Measurements from ENCODE around the gene LMX1A. TPM values are rescaled to one million over a fixed set of nuclear protein-coding genes. Genes with fewer than 3 reads are reported as not detected.

Gene LMX1A
- total RNA-seq, 4 donors from 2014 or later: 0.29 to 0.33 TPM; not detected in 2

DNA sequence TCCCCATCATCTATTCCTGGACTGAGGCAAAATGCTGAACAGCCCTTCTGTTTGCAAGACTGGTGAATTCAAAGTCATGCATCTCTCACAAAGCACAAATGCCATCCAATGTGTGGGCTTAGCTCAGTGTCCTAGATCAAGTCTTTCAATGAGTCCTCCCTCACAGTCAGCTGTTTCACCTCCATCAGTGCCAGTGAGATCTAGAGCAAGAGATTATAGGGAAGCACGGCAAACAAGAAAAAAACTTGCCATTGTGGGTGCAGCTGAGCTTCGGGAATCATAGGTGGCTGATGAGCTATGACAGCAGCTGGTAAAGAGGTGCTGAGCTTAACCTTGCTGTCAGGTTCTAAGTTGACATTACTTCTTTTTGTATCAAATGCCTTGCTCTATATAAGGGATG lies 130.2 kb downstream of the LMX1A start:
- no peaks in the 10 kb centered on the region for H3K9me3 ChIP-seq
- no peak overlapping the region for H3K27ac ChIP-seq
- 80 to 88% methylated on average over 2 of the region's 2 CpGs for WGBS, 2 donors
- no peak for DNase-seq
- no peaks in the 10 kb centered on the region for H3K36me3 ChIP-seq
- H3K27me3 ChIP-seq: no peaks in the 10 kb centered on the region
- TF ChIP-seq, protein P1, sequence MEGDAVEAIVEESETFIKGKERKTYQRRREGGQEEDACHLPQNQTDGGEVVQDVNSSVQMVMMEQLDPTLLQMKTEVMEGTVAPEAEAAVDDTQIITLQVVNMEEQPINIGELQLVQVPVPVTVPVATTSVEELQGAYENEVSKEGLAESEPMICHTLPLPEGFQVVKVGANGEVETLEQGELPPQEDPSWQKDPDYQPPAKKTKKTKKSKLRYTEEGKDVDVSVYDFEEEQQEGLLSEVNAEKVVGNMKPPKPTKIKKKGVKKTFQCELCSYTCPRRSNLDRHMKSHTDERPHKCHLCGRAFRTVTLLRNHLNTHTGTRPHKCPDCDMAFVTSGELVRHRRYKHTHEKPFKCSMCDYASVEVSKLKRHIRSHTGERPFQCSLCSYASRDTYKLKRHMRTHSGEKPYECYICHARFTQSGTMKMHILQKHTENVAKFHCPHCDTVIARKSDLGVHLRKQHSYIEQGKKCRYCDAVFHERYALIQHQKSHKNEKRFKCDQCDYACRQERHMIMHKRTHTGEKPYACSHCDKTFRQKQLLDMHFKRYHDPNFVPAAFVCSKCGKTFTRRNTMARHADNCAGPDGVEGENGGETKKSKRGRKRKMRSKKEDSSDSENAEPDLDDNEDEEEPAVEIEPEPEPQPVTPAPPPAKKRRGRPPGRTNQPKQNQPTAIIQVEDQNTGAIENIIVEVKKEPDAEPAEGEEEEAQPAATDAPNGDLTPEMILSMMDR (IDR thresholded peaks at IDR 0.05): no peak
- no peak for TF ChIP-seq POLR2A (IDR thresholded peaks at IDR 0.05)
- no peak overlapping the region for H3K4me3 ChIP-seq (replicated peaks in 1 of 3)
- H3K4me1 ChIP-seq: no peaks in the 10 kb centered on the region
- intact Hi-C loops (cut with DNase I): no loop called here

- Histone ChIP-seq H3K4me1 (no peaks in the 10 kb centered on the region), H3K9me3 (no peaks in the 10 kb centered on the region), H3K27me3 (no peaks in the 10 kb centered on the region), H3K36me3 (no peaks in the 10 kb centered on the region), H3K4me3 (replicated peaks in 1 of 3) (no peak overlapping the region), H3K27ac (no peak overlapping the region)
- no peak for DNase-seq
- intact Hi-C loops (cut with DNase I): no loop called here
- 100% methylated on average over 1 of the region's 1 CpG for WGBS, 2 donors
- TF ChIP-seq POLR2A (IDR thresholded peaks at IDR 0.05): no peak
- TF ChIP-seq, protein P1 (IDR thresholded peaks at IDR 0.05): no peak
These were observed 130.9 kb downstream of the LMX1A start for GRCh38 chr1:165225650-165226049.

- WGBS, 2 donors: 91 to 93% methylated on average over 3 of the region's 3 CpGs
- H3K27ac ChIP-seq: no peak overlapping the region
- H3K4me3 ChIP-seq (replicated peaks in 1 of 3): no peak overlapping the region
- H3K9me3 ChIP-seq: no peaks in the 10 kb centered on the region
- no peaks in the 10 kb centered on the region for H3K36me3 ChIP-seq
- intact Hi-C loops (cut with DNase I): no loop called here
- H3K27me3 ChIP-seq: no peaks in the 10 kb centered on the region
- TF ChIP-seq, protein P1 (IDR thresholded peaks at IDR 0.05): no peak
- TF ChIP-seq POLR2A (IDR thresholded peaks at IDR 0.05): no peak
- DNase-seq: no peak
- no peaks in the 10 kb centered on the region for H3K4me1 ChIP-seq
These were observed 131.5 kb downstream of the LMX1A start for GRCh38 chr1:165225062-165225461.

- Histone ChIP-seq H3K4me1 (no peaks in the 10 kb centered on the region), H3K36me3 (no peaks in the 10 kb centered on the region), H3K4me3 (replicated peaks in 1 of 3) (no peak overlapping the region), H3K27me3 (no peaks in the 10 kb centered on the region), H3K9me3 (no peaks in the 10 kb centered on the region), H3K27ac (no peak overlapping the region)
- TF ChIP-seq, protein P1 (IDR thresholded peaks at IDR 0.05): no peak
- TF ChIP-seq POLR2A (IDR thresholded peaks at IDR 0.05): no peak
- intact Hi-C loops (cut with DNase I): no loop called here
- WGBS, 2 donors: 95 to 97% methylated on average over 2 of the region's 2 CpGs
- no peak for DNase-seq
These were observed 132.0 kb downstream of the LMX1A start for GRCh38 chr1:165224504-165224903.

GRCh38 chr1:165222580-165222979 lies 133.9 kb downstream of the LMX1A start:
- no peak for DNase-seq
- Histone ChIP-seq H3K4me1 (no peaks in the 10 kb centered on the region), H3K27ac (no peak overlapping the region), H3K9me3 (no peaks in the 10 kb centered on the region), H3K36me3 (no peaks in the 10 kb centered on the region), H3K27me3 (no peaks in the 10 kb centered on the region), H3K4me3 (replicated peaks in 1 of 3) (no peak overlapping the region)
- 69 to 77% methylated on average over 5 of the region's 5 CpGs for WGBS, 2 donors
- intact Hi-C loops (cut with DNase I): no loop called here
- TF ChIP-seq POLR2A (IDR thresholded peaks at IDR 0.05): no peak
- TF ChIP-seq, protein P1 (IDR thresholded peaks at IDR 0.05): no peak
